Aorta (tissue), 5 donors: ENCODE data around the gene DGKE. TPM values are rescaled to one million over a fixed set of nuclear protein-coding genes. Genes with fewer than 3 reads are reported as not detected.

Experiments
- ATAC-seq: fragments of 200-7000 bp; cut with Tn5 transposase; one replicate; pipeline ENCODE4 v1.9.1; 2022; ENCODE audit warnings: moderate library complexity; ENCODE audit not compliant: low FRiP score
- DNase-seq, 2 donors: peaks; one replicate each; pipeline ENCODE4 v3.0.0-alpha.2; 2020
- H3K27ac ChIP-seq, 2 donors: one replicate each; pipeline ENCODE4 v1.5.1; 2013; ENCODE audit warnings: low read length in 2 of 2, mild to moderate bottlenecking in 2 of 2, moderate library complexity in 2 of 2, control low read depth in 1 of 2, inconsistent platforms in 1 of 2, low read depth in 1 of 2
- H3K27me3 ChIP-seq, 2 donors: one replicate each; pipeline ENCODE4 v1.6.1; 2013; ENCODE audit warnings: control low read depth in 1 of 2, low read length in 1 of 2, mild to moderate bottlenecking in 1 of 2, moderate library complexity in 1 of 2; ENCODE audit not compliant: insufficient read depth in 2 of 2, control insufficient read depth in 1 of 2
- H3K36me3 ChIP-seq, 2 donors: one replicate each; pipeline ENCODE4 v1.6.1; 2013; ENCODE audit warnings: control low read depth in 1 of 2, low read length in 1 of 2, mild to moderate bottlenecking in 1 of 2; ENCODE audit not compliant: insufficient read depth in 2 of 2, control insufficient read depth in 1 of 2
- H3K4me1 ChIP-seq, 2 donors: one replicate each; pipeline ENCODE4 v1.6.1; 2013; ENCODE audit warnings: low read length in 2 of 2, control low read depth in 1 of 2, mild to moderate bottlenecking in 1 of 2, moderate library complexity in 1 of 2; ENCODE audit not compliant: insufficient read depth in 2 of 2, control insufficient read depth in 1 of 2
- H3K4me3 ChIP-seq, 2 donors: one replicate each; pipeline ENCODE4 v1.5.1; 2013; ENCODE audit warnings: low read length in 2 of 2, control low read depth in 1 of 2, mild to moderate bottlenecking in 1 of 2
- H3K9me3 ChIP-seq: one replicate; pipeline ENCODE4 v1.6.1; 2013; ENCODE audit warnings: mild to moderate bottlenecking, low read length; ENCODE audit not compliant: control insufficient read depth
- WGBS, 2 donors: extraction: QIAGEN DNeasy Blood & Tissue Kit; methylation state at CpG; one replicate each; pipeline ENCODE4 v1.1.7; 2013; 5-methylcytosine and 5-hydroxymethylcytosine counted together
- intact Hi-C, 2 donors: fragments of 100-400 bp; cut with DNase I; formaldehyde crosslinking; loops; one replicate each; pipeline versions ENCODE4 v1.14.2 to v1.15.0; 2022
- polyA plus RNA-seq, 2 donors: library from polyadenylated mRNA; stranded (reverse); fragments of 200-250 nt; gene quantifications; one replicate each; pipeline ENCODE4 v1.2.3, GENCODE V29; 2013
- total RNA-seq, 2 donors: library from RNA; stranded (reverse); fragmentation: NEBNext Ultra II Directional; extraction: Animal tissue kit (Norgen Biotek cat#: 25700); gene quantifications; one replicate each; pipeline ENCODE4 v1.2.1, GENCODE V29; 2021
- donor health status: healthy with polysubstance abuse.
- donor health status: Bipolar disorder and iron deficiency.
- donor health status: DM: no; HTN: no; CAD: no.
- donor health status: DM: no; HTN: no; CAD: no.
- donor health status: DM: yes; HTN: yes; CAD: no.

DGKE gene
- total and polyA plus RNA-seq, 4 donors: 0.88 to 17.1 (median 6.7) TPM

DNA sequence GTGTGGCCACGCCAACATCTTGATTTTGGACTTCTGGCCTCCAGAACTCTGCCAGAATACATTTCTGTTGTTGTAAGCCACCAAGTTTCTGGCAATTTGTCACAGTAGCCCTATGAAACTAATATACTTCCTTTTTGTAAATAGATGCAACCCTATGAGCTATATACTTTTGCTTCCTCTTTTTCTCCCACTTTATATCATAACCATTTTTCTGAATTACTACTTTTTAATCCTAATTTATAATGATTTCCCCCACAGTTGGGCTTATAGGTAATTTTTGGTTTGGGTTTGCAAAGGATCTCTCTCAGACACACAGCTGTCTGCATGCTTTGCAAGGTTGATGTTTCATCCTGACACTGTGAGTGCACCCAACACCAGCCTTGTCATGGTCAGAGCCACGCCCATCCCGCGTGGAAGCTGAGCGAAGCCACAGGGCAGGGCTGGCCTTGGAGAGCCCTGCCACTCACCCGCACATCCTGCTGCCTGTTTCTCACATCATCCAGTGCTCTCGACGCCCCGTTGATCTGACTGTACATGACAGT lies 74.1 kb downstream of the DGKE start:
- Histone ChIP-seq H3K27ac (no peak overlapping the region), H3K27me3 (no peaks in the 10 kb centered on the region), H3K4me3 (no peak overlapping the region), H3K36me3 (peaks cover 5 to 9% of the 10 kb centered on the region in 2 donors), H3K4me1 (no peaks in the 10 kb centered on the region), H3K9me3 (no peaks in the 10 kb centered on the region)
- 84 to 87% methylated on average over 9 of the region's 9 CpGs for WGBS, 2 donors
- intact Hi-C loops: no loop called here
- no peak for ATAC-seq
- DNase-seq: peak; percentile 83 to 86

DNA sequence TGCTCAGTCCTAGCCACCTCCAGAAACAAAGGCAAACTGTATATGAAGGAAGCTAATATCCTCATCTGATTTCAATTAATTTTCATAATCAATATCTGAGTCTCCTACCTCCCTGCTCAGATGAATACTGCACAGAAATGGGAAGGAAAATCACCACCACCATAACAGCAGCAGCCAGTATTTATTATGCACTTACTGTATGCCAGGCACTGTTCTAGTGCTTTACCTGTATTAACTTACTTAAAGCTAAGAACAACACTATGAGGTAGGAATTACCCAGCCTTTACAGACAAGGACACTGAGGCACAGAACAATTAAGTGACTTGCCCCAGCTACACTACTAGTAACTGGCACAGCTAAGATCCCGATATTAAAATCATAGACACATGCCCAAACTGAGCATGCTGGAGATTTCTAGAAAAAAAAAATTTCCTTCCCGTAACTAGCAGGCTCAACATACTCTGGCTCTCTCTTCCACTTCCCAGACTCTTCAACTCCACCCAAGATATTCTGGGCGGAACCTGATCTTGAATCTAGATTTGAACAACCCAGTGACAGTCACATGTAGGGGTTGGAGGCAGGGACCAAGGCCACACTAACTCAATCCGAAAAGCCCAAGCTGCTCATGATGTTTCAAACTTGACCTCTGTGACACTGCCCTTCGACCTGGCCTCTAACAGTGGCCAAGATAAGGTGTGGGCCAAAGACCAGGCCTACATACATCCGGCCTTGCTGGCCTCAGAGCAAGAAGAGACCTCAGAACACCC lies 76.0 kb downstream of the DGKE start:
- no peak overlapping the region for H3K27ac ChIP-seq
- intact Hi-C loops: loop anchor here (5.0 kb wide), 2 partner anchors 52 to 78 kb away; partner anchors contain the start of genes C17orf67 (in 2 of the 2), DGKE (in 2 of the 2) and COIL (in 1 of the 2)
- WGBS, 2 donors: 73 to 74% methylated on average over 6 of the region's 6 CpGs
- no peaks in the 10 kb centered on the region for H3K27me3 ChIP-seq
- peaks cover 0 to 3% of the 10 kb centered on the region in 2 donors for H3K36me3 ChIP-seq
- no peak overlapping the region for H3K4me3 ChIP-seq
- H3K4me1 ChIP-seq: no peaks in the 10 kb centered on the region
- ATAC-seq (peak; percentile 28), DNase-seq (no peak)
- no peaks in the 10 kb centered on the region for H3K9me3 ChIP-seq

- DNase-seq (no peak), ATAC-seq (no peak)
- H3K36me3 ChIP-seq: peaks cover 0 to 3% of the 10 kb centered on the region in 2 donors
- no peaks in the 10 kb centered on the region for H3K4me1 ChIP-seq
- no peaks in the 10 kb centered on the region for H3K9me3 ChIP-seq
- H3K27ac ChIP-seq: no peak overlapping the region
- H3K4me3 ChIP-seq: no peak overlapping the region
- WGBS, 2 donors: 78 to 81% methylated on average over 7 of the region's 7 CpGs
- intact Hi-C loops: loop anchor here (5.0 kb wide), 2 partner anchors 52 to 78 kb away; partner anchors contain the start of genes C17orf67 (in 2 of the 2), DGKE (in 2 of the 2) and COIL (in 1 of the 2)
- H3K27me3 ChIP-seq: no peaks in the 10 kb centered on the region
Observed at GRCh38 chr17:56910509-56911235, 76.7 kb downstream of the DGKE start.

GRCh38 chr17:56912105-56912999 lies 78.4 kb downstream of the DGKE start:
- H3K9me3 ChIP-seq: no peaks in the 10 kb centered on the region
- WGBS, 2 donors: 59 to 68% methylated on average over 21 of the region's 21 CpGs
- peak overlapping the region in 1 of 2 donors; percentile 17 for H3K4me3 ChIP-seq
- intact Hi-C loops: loop anchor here (5.0 kb wide), 2 partner anchors 50 to 80 kb away; partner anchors contain the start of genes C17orf67 (in 2 of the 2), DGKE (in 2 of the 2) and COIL (in 1 of the 2)
- DNase-seq: peak; percentile 62 to 81
- no peak for ATAC-seq
- no peaks in the 10 kb centered on the region for H3K4me1 ChIP-seq
- no peaks in the 10 kb centered on the region for H3K27me3 ChIP-seq
- peaks cover 0 to 3% of the 10 kb centered on the region in 2 donors for H3K36me3 ChIP-seq
- peak overlapping the region in 1 of 2 donors; percentile 2 for H3K27ac ChIP-seq

DNA sequence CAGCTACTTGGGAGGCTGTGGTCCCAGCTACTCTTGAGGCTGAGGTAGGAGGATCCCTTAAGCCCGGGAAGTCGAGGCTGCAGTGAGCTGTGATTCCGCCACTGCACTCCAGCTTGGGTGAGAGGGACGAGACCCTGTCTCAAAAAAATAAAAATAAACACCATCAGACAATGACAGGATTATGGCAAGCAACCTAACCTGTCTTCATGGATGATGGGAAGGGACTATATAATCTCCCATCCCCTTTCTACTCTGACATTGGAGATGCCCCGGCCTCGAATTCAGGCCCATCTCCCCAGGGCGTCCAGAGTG lies 79.0 kb downstream of the DGKE start:
- H3K4me1 ChIP-seq: no peaks in the 10 kb centered on the region
- ATAC-seq: no peak
- intact Hi-C loops: loop anchor here (5.0 kb wide), 2 partner anchors 49 to 81 kb away; partner anchors contain the start of genes C17orf67 (in 2 of the 2), DGKE (in 2 of the 2) and COIL (in 1 of the 2)
- 50 to 53% methylated on average over 7 of the region's 7 CpGs for WGBS, 2 donors
- no peaks in the 10 kb centered on the region for H3K27me3 ChIP-seq
- H3K4me3 ChIP-seq: peak overlapping the region; percentile 63 to 80
- H3K36me3 ChIP-seq: peaks cover 0 to 3% of the 10 kb centered on the region in 2 donors
- DNase-seq: no peak
- H3K27ac ChIP-seq: no peak overlapping the region
- H3K9me3 ChIP-seq: no peaks in the 10 kb centered on the region

- Histone ChIP-seq H3K27me3 (no peaks in the 10 kb centered on the region), H3K4me3 (peak overlapping the region; percentile 63 to 80), H3K9me3 (no peaks in the 10 kb centered on the region), H3K36me3 (peaks cover 0 to under 1% of the 10 kb centered on the region in 2 donors), H3K4me1 (no peaks in the 10 kb centered on the region), H3K27ac (peak overlapping the region in 1 of 2 donors; percentile 29)
- ATAC-seq (peak; percentile 50), DNase-seq (peak in 1 of 2 donors; percentile 56)
- intact Hi-C loops: loop anchor here (5.0 kb wide), 2 partner anchors 49 to 81 kb away; partner anchors contain the start of genes C17orf67 (in 2 of the 2), DGKE (in 2 of the 2) and COIL (in 1 of the 2)
- 1% methylated on average over 38 to 44 of the region's 44 CpGs for WGBS, 2 donors
Observed at GRCh38 chr17:56913353-56913866, 79.5 kb downstream of the DGKE start.

DNA sequence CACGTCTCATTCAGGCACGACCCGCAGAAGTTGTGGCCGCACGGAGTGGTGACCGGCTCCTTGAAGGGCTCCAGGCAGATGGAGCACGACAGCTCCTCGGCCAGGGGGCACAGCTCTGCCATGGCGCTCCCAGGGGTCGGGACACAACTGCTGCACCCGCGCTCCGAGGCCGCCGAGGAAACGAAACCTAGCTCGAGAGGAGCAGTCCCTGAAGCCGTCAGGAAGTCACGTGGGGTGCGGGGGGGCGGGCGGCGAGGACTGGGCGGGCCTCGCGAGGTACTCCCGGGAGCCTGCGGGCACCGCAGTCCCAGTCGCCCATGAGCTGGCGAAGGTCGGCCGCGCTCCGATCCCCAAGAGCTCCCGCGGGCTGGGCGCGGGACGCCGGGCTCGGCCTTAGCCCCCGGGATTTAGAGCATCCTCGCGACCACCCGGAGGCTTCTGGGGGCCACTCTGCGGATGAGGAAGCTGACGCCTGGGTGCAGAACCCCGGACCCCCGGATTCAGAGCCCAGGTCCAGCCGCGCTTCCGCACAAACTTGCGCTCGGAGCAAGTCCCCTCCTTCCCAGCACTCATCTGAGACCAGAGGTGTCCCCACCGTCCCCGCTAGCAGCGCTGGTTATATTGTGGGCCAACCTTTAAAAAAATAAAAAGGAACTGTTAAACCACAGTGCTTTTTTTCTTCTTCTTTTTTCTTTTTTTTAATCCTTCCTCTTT lies 80.1 kb downstream of the DGKE start, which contains the start of gene TRIM25:
TSS of gene TRIM25 (minus strand) at position 183 of the 714 bp plus-strand sequence. CDS start at position 122, 61 bp downstream.
- intact Hi-C loops: loop anchor here (5.0 kb wide), 2 partner anchors 48 to 82 kb away; partner anchors contain the start of genes C17orf67 (in 2 of the 2), DGKE (in 2 of the 2) and COIL (in 1 of the 2)
- H3K27ac ChIP-seq: peak within 1 kb of the TSS in 1 of 2 donors; percentile 46
- H3K9me3 ChIP-seq: no peaks in the 10 kb centered on the region
- peak; percentile 95 to 98 for DNase-seq
- 0% methylated on average over 57 to 58 of the region's 58 CpGs for WGBS, 2 donors
- no peaks in the 10 kb centered on the region for H3K4me1 ChIP-seq
- peak within 1 kb of the TSS; percentile 63 to 80 for H3K4me3 ChIP-seq
- ATAC-seq: peak; percentile 95
- H3K27me3 ChIP-seq: no peaks in the 10 kb centered on the region
- H3K36me3 ChIP-seq: no peaks in the 10 kb centered on the region
